Measurements from ENCODE around the gene SLC16A11. TPM values are rescaled to one million over a fixed set of nuclear protein-coding genes. Genes with fewer than 3 reads are reported as not detected.

Gene SLC16A11
- total and polyA plus RNA-seq, 10 of the 15 experiments (the other 5 are each of a cell fraction or from before 2014, with no cell fraction given): 0.11 to 2.7 (median 0.84) TPM

DNA sequence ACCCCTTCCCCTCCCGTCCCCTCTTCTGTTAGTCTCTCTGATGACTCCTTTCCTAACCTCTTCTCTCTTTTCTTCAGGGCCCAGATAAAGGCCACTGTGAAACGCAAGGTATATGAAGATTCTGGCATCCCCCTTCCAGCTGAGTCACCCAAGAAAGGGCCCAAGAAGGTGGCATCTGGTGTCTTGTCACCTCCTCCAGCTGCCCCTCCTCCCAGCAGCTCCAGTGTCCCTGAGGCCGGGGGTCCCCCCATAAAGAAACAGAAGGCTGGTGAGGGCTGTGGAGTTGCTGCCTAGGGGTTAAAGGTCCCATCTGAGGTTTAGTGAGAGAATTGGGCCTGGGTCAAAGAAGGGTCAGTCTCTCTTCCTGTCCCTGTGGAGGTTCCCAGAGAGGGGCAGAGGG lies 27.5 kb downstream of the SLC16A11 start:
- H3K9ac ChIP-seq (ENCODE audit: control insufficient read depth, insufficient read depth, low read length): peak overlapping the region; percentile 96
- peak overlapping the region; percentile 100 for H3K27ac ChIP-seq (ENCODE audit: control insufficient read depth, insufficient read depth)
- DNase-seq (ENCODE audit: low read depth, low spot score) (no peak), FAIRE-seq (no peak), ATAC-seq (no peak)
- RAD21 ChIA-PET (ENCODE audit: unreplicated experiment): interaction anchor here (0.9 to 1.9 kb wide), 2 partner anchors 22 to 106 kb away, joined by 4 to 8 read pairs; no protein-coding TSS in a partner anchor
- no TSS peak for BruUV-seq (replicated peaks)
- H3K4me2 ChIP-seq (ENCODE audit: control insufficient read depth, insufficient read depth): peak overlapping the region; percentile 89
- WGBS (ENCODE audit: insufficient coverage, insufficient replicate concordance, low lambda C conversion rate, missing lambda C conversion rate): 64% methylated on average over 3 of the region's 3 CpGs
- no peaks in the 10 kb centered on the region for H4K20me1 ChIP-seq (ENCODE audit: control insufficient read depth, insufficient read depth)
- H3K27me3 ChIP-seq (replicated peaks in 1 of 2; ENCODE audit: control insufficient read depth in 2 of 2, insufficient read depth in 2 of 2, low read length in 1 of 2): no peaks in the 10 kb centered on the region
- peaks cover 0 to 4% of the 10 kb centered on the region in 2 experiments; a peak in 2 of 4 replicates for H3K36me3 ChIP-seq (ENCODE audit: control insufficient read depth in 2 of 2, insufficient read depth in 2 of 2, low read length in 1 of 2)
- in situ Hi-C loops (cut with MboI): no loop called here
- POLR2A ChIA-PET: interaction anchor here (0.5 to 3.0 kb wide), 10 partner anchors 7 to 1359 kb away, joined by 3 to 18 read pairs (median 5); partner anchors contain the start of gene SLC16A13
- H3K4me3 ChIP-seq: peak overlapping the region; percentile 65
- peaks cover 27% of the 10 kb centered on the region for H3K4me1 ChIP-seq (ENCODE audit: control insufficient read depth, insufficient read depth, low read length)
- no peak overlapping the region for H2AFZ ChIP-seq (ENCODE audit: control insufficient read depth, low read depth, low read length)
- peaks cover 47% of the 10 kb centered on the region for H3K79me2 ChIP-seq (ENCODE audit: control insufficient read depth, insufficient read depth, low read length)
- SMC1A ChIA-PET (ENCODE audit: uncharacterized antibody, unreplicated experiment): interaction anchor here (0.6 to 2.5 kb wide), 7 partner anchors 12 to 282 kb away, joined by 3 to 10 read pairs (median 3); partner anchors contain the start of gene SLC16A13
- no peak for TF ChIP-seq PAX8 (IDR thresholded peaks at IDR 0.05)
- 0 out of 2 replicates have a peak, but pooled peaks have one; percentile 17 for TF ChIP-seq NR2F1 (conservative IDR thresholded peaks at IDR 0.05)
- CTCF ChIA-PET: interaction anchor here (0.6 to 8.8 kb wide), 10 partner anchors 9 to 1790 kb away, joined by 3 to 167 read pairs (median 4); partner anchors contain the start of gene RNASEK
- intact Hi-C loops (cut with micrococcal nuclease; ENCODE audit: unreplicated experiment): loop anchor here (10.0 kb wide), 1 partner anchor 262 kb away; the partner anchor contains the start of gene XAF1
- H3K9me3 ChIP-seq (replicated peaks; ENCODE audit: control insufficient read depth, insufficient read depth, low read length): no peaks in the 10 kb centered on the region

DNA sequence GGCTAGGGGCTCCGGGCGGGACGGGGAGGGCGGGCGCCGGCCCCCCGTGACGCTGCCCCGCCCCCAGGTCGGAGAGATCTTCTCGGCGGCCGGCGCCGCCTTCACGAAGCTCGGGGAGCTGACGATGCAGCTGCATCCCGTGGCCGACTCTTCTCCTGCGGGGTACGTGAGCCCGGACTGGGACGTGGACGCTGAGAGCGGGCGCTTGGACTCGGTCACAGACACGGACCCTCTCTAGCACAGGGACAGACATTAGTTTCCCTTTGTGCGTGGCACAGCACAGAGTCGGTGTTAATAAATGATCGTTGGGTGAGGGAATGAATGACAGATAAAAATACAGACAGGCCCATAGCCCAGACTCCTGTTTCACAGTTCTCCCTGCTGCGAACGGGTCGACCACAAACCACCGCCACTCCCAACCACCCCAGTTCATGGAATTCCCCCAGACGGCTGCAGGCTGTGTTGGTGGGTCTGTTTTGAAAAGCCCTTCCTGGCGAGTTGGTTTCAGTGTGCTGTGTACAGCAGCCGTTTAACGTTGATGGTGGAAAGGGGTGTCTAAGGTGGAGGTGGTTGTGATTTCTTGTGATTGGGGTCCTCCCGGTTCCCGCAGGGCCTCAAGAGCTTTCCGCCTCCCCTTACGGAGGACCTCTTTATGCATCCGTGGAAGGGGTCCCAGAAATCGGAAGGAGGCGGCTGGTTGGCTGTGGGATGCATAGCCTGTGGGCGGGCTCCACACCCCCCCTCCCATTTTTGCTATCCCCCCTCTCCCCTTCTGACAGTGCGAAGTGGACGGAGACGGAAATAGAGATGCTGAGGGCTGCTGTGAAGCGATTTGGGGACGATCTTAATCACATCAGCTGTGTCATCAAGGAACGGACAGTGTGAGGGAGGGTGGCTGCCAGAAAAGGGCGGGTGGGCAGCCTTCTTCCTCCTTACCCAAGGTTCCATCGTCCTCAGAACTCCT lies 28.6 kb downstream of the SLC16A11 start:
- H3K27me3 ChIP-seq (replicated peaks in 1 of 2; ENCODE audit: control insufficient read depth in 2 of 2, insufficient read depth in 2 of 2, low read length in 1 of 2): no peaks in the 10 kb centered on the region
- RAD21 ChIA-PET (ENCODE audit: unreplicated experiment): interaction anchor here (0.9 to 2.4 kb wide), 6 partner anchors 8 to 171 kb away, joined by 4 to 8 read pairs (median 6); partner anchors contain the start of gene SLC16A13
- in situ Hi-C loops (cut with MboI): loop anchor here (5.0 kb wide), 1 partner anchor 363 kb away; the partner anchor contains the start of genes C17orf100 and MED31
- peak overlapping the region; percentile 89 for H3K4me2 ChIP-seq (ENCODE audit: control insufficient read depth, insufficient read depth)
- peak overlapping the region; percentile 96 for H3K9ac ChIP-seq (ENCODE audit: control insufficient read depth, insufficient read depth, low read length)
- H3K9me3 ChIP-seq (replicated peaks; ENCODE audit: control insufficient read depth, insufficient read depth, low read length): no peaks in the 10 kb centered on the region
- intact Hi-C loops (cut with micrococcal nuclease; ENCODE audit: unreplicated experiment): loop anchor here (10.0 kb wide), 1 partner anchor 260 kb away; the partner anchor contains the start of gene XAF1
- peaks cover 34% of the 10 kb centered on the region for H3K4me1 ChIP-seq (ENCODE audit: control insufficient read depth, insufficient read depth, low read length)
- SMC1A ChIA-PET (ENCODE audit: uncharacterized antibody, unreplicated experiment): interaction anchor here (0.6 to 2.5 kb wide), 5 partner anchors 11 to 1922 kb away, joined by 3 to 10 read pairs (median 4); partner anchors contain the start of gene SLC16A13
- H3K36me3 ChIP-seq (ENCODE audit: control insufficient read depth in 2 of 2, insufficient read depth in 2 of 2, low read length in 1 of 2): peaks cover 0 to 4% of the 10 kb centered on the region in 2 experiments; a peak in 3 of 4 replicates
- DNase-seq (ENCODE audit: low read depth, low spot score) (peak; percentile 54), ATAC-seq (peak; percentile 36), FAIRE-seq (peak; percentile 59)
- CTCF ChIA-PET: interaction anchor here (0.6 to 8.8 kb wide), 11 partner anchors 7 to 260 kb away, joined by 3 to 167 read pairs (median 3); partner anchors contain the start of genes RNASEK and SLC16A13
- H4K20me1 ChIP-seq (ENCODE audit: control insufficient read depth, insufficient read depth): no peaks in the 10 kb centered on the region
- under 1% methylated on average over 49 of the region's 56 CpGs for WGBS (ENCODE audit: insufficient coverage, insufficient replicate concordance, low lambda C conversion rate, missing lambda C conversion rate)
- H3K4me3 ChIP-seq: peak overlapping the region; percentile 65
- POLR2A ChIA-PET: interaction anchor here (0.6 to 3.0 kb wide), 7 partner anchors 9 to 364 kb away, joined by 3 to 18 read pairs (median 5); partner anchors contain the start of genes SLC16A11 and SLC16A13
- no TSS peak for BruUV-seq (replicated peaks)
- peaks cover 58% of the 10 kb centered on the region for H3K79me2 ChIP-seq (ENCODE audit: control insufficient read depth, insufficient read depth, low read length)
- peak overlapping the region; percentile 49 for H2AFZ ChIP-seq (ENCODE audit: control insufficient read depth, low read depth, low read length)
- peak overlapping the region; percentile 100 for H3K27ac ChIP-seq (ENCODE audit: control insufficient read depth, insufficient read depth)
- TF ChIP-seq CREB1 (IDR thresholded peaks at IDR 0.05; ENCODE audit: low read depth) (0 out of 2 replicates have a peak, but pooled peaks have one; percentile 18), RCOR1 (conservative IDR thresholded peaks at IDR 0.05; ENCODE audit: low read depth, low read length) (no peak; the same call in 1 of the 2 replicates), NFIC (IDR thresholded peaks at IDR 0.05; ENCODE audit: low read depth, low read length) (0 out of 2 replicates have a peak, but pooled peaks have one; percentile 25), KDM1A (IDR thresholded peaks at IDR 0.05; ENCODE audit: borderline replicate concordance) (no peak), BCL11A (IDR thresholded peaks at IDR 0.05; ENCODE audit: low read depth, low read length) (no peak), BHLHE40 (IDR thresholded peaks at IDR 0.05; ENCODE audit: borderline replicate concordance in 1 of 2, low read depth in 2 of 2, low read length in 1 of 2) (no peak), ZNF24 (IDR thresholded peaks at IDR 0.05) (peak; percentile 74), ZNF622 (IDR thresholded peaks at IDR 0.05) (no peak), TCF3 (IDR thresholded peaks at IDR 0.05; ENCODE audit: borderline replicate concordance, insufficient read depth, low read depth, low read length) (no peak)

All from GM12878 (cell line).